CD14-positive monocyte (primary cell): ENCODE data around the gene INPP5F. TPM values are rescaled to one million over a fixed set of nuclear protein-coding genes. Genes with fewer than 3 reads are reported as not detected.

ENCODE experiments used
- DNase-seq, 3 donors: peaks; one replicate each; pipeline ENCODE4 v3.0.0-alpha.2; 2011 to 2022
- H2AFZ ChIP-seq: 2 replicates; pipeline ENCODE4 v1.6.0; 2012; ENCODE audit warnings: mild to moderate bottlenecking, low read depth, low read length, inconsistent platforms; ENCODE audit not compliant: insufficient read depth, poor library complexity, severe bottlenecking
- H3K27ac ChIP-seq, 2 donors: 1 replicate in 1 of 2; 2 replicates in 1 of 2; pipeline ENCODE4 v1.5.1; 2012 to 2013; ENCODE audit warnings: low read length in 2 of 2, control low read depth in 1 of 2, inconsistent platforms in 1 of 2, low read depth in 1 of 2, mild to moderate bottlenecking in 1 of 2
- H3K27me3 ChIP-seq, 2 donors: one replicate each; pipeline versions ENCODE4 v1.6.0 to v1.6.1; 2011 to 2013; ENCODE audit warnings: low read length in 2 of 2; ENCODE audit not compliant: control insufficient read depth in 2 of 2, insufficient read depth in 2 of 2
- H3K36me3 ChIP-seq, 2 donors: replicated peaks in 1 of 2; 1 replicate in 1 of 2; 2 replicates in 1 of 2; pipeline versions ENCODE4 v1.5.1 to v1.6.1; 2012 to 2013; ENCODE audit warnings: low read length in 2 of 2, control low read depth in 1 of 2, inconsistent platforms in 1 of 2, mild to moderate bottlenecking in 1 of 2; ENCODE audit not compliant: insufficient read depth in 2 of 2, control insufficient read depth in 1 of 2
- H3K4me1 ChIP-seq, 2 donors: 1 replicate in 1 of 2; 2 replicates in 1 of 2; pipeline versions ENCODE4 v1.5.1 to v1.6.1; 2012 to 2013; ENCODE audit warnings: low read length in 2 of 2, control low read depth in 1 of 2, inconsistent platforms in 1 of 2, mild to moderate bottlenecking in 1 of 2, moderate library complexity in 1 of 2; ENCODE audit not compliant: insufficient read depth in 2 of 2, control insufficient read depth in 1 of 2
- H3K4me2 ChIP-seq: replicated peaks from 2 replicates; pipeline ENCODE3; 2012; ENCODE audit warnings: low read length, moderate library complexity, mild to moderate bottlenecking; ENCODE audit not compliant: poor library complexity, severe bottlenecking; ENCODE audit errors: extremely low read depth
- H3K4me3 ChIP-seq, 3 experiments: fragments of 200-600 bp in 1 of 3; sonication (generic) in 1 of 3; replicated peaks in 1 of 3; 1 replicate in 2 of 3; 2 replicates in 1 of 3; pipeline ENCODE4 v1.5.1; 2011 to 2013; ENCODE audit warnings: low read length in 3 of 3, mild to moderate bottlenecking in 3 of 3, control low read depth in 2 of 3, low read depth in 2 of 3, inconsistent platforms in 1 of 3, moderate library complexity in 1 of 3
- H3K79me2 ChIP-seq: 2 replicates; pipeline ENCODE4 v1.6.0; 2012; ENCODE audit warnings: mild to moderate bottlenecking, control low read depth, inconsistent platforms, low read length, moderate library complexity; ENCODE audit not compliant: insufficient read depth
- H3K9ac ChIP-seq: 2 replicates; pipeline ENCODE4 v1.6.0; 2017; ENCODE audit warnings: low read length, mild to moderate bottlenecking; ENCODE audit not compliant: insufficient read depth, poor library complexity, severe bottlenecking
- H3K9me3 ChIP-seq, 2 donors: replicated peaks in 1 of 2; 1 replicate in 1 of 2; 2 replicates in 1 of 2; pipeline versions ENCODE4 v1.5.1 to v1.6.1; 2012 to 2013; ENCODE audit warnings: low read length in 2 of 2, control low read depth in 1 of 2; ENCODE audit not compliant: control insufficient read depth in 1 of 2, insufficient read depth in 1 of 2
- H4K20me1 ChIP-seq: 2 replicates; pipeline ENCODE4 v1.6.0; 2012; ENCODE audit warnings: mild to moderate bottlenecking, low read length, control low read depth, moderate library complexity; ENCODE audit not compliant: insufficient read depth
- H3K27ac Mint-ChIP-seq, 7 donors: one replicate each; pipeline ENCODE4 v1.8.0; 2020; ENCODE audit warnings: mild to moderate bottlenecking in 7 of 7, mixed read lengths in 7 of 7, moderate library complexity in 6 of 7, inconsistent platforms in 2 of 7
- H3K27me3 Mint-ChIP-seq, 3 donors: one replicate each; pipeline ENCODE4 v1.8.0; 2021 to 2022; ENCODE audit warnings: low read depth in 3 of 3, mild to moderate bottlenecking in 3 of 3, mixed read lengths in 3 of 3, moderate library complexity in 3 of 3, inconsistent platforms in 1 of 3
- H3K36me3 Mint-ChIP-seq, 2 donors: one replicate each; pipeline ENCODE4 v1.8.0; 2020; ENCODE audit warnings: mixed read lengths in 2 of 2, inconsistent platforms in 1 of 2, mild to moderate bottlenecking in 1 of 2
- H3K4me1 Mint-ChIP-seq: one replicate; pipeline ENCODE4 v1.8.0; 2020; ENCODE audit warnings: mild to moderate bottlenecking, mixed read lengths
- H3K4me3 Mint-ChIP-seq, 2 donors: one replicate each; pipeline ENCODE4 v1.8.0; 2020; ENCODE audit warnings: mild to moderate bottlenecking in 2 of 2, mixed read lengths in 2 of 2, moderate library complexity in 1 of 2
- H3K9me3 Mint-ChIP-seq, 7 donors: one replicate each; pipeline ENCODE4 v1.8.0; 2020 to 2022; ENCODE audit warnings: mixed read lengths in 7 of 7, mild to moderate bottlenecking in 6 of 7, moderate library complexity in 6 of 7, inconsistent platforms in 2 of 7
- CTCF ChIP-seq: fragments of 200-600 bp; IDR thresholded peaks from one replicate; pipeline ENCODE4 v1.8.0; 2022; ENCODE audit warnings: antibody characterized with exemption, mild to moderate bottlenecking
- WGBS: methylation state at CpG from one replicate; pipeline ENCODE4 v1.1.5; 2013; ENCODE audit warnings: missing lambda C conversion rate; ENCODE audit not compliant: insufficient coverage; 5-methylcytosine and 5-hydroxymethylcytosine counted together
- intact Hi-C, 2 donors: fragments of 100-400 bp; cut with micrococcal nuclease; formaldehyde crosslinking; loops; one replicate each; pipeline versions ENCODE4 v1.15.0 to v1.15.1; 2023
- polyA plus RNA-seq, 3 donors: library from polyadenylated mRNA; depleted of rRNA in 1 of 3; unstranded in 2 of 3; stranded (reverse) in 1 of 3; fragments of 300-500 nt in 2 of 3; fragments of >200 nt in 1 of 3; fragmentation: Illumina TruSeq in 2 of 3; gene quantifications; 1 replicate in 2 of 3; 2 replicates in 1 of 3; pipeline ENCODE4 v1.2.3, GENCODE V29; 2012 to 2021

Gene INPP5F
- polyA plus RNA-seq, 3 donors = 5.1 to 6.9 (median 5.4) TPM

GRCh38 chr10:119750391-119751230, 24.8 kb downstream of the INPP5F start:
- no peaks in the 10 kb centered on the region for H3K9me3 ChIP-seq
- no peak overlapping the region for H3K9ac ChIP-seq
- H3K27me3 ChIP-seq = no peaks in the 10 kb centered on the region
- DNase-seq = peak; percentile 44 to 70 (median 66)
- peaks cover 0 to 3% (median 1%) of the 10 kb centered on the region in 3 donors for H3K27me3 Mint-ChIP-seq
- H3K79me2 ChIP-seq = peaks cover 5% of the 10 kb centered on the region
- H3K4me1 Mint-ChIP-seq = peaks cover 3% of the 10 kb centered on the region
- no peak overlapping the region for H3K4me3 ChIP-seq
- no peaks in the 10 kb centered on the region for H3K4me1 ChIP-seq
- peaks cover 0 to 3% (median 0%) of the 10 kb centered on the region in 7 donors for H3K9me3 Mint-ChIP-seq
- WGBS = 14% methylated on average over 6 of the region's 9 CpGs
- no peaks in the 10 kb centered on the region for H4K20me1 ChIP-seq
- peaks cover 3 to 9% of the 10 kb centered on the region in 2 donors for H3K36me3 Mint-ChIP-seq
- no peak overlapping the region for H2AFZ ChIP-seq
- H3K27ac Mint-ChIP-seq = peak overlapping the region in 1 of 7 donors; percentile 30
- H3K4me3 Mint-ChIP-seq = no peak overlapping the region
- H3K4me2 ChIP-seq = no peak overlapping the region
- peaks cover 0 to 3% of the 10 kb centered on the region in 2 donors for H3K36me3 ChIP-seq
- H3K27ac ChIP-seq = no peak overlapping the region
- intact Hi-C loops = loop anchor here (2.0 to 10.0 kb wide), 4 partner anchors 37 to 584 kb away; no protein-coding TSS in a partner anchor
- TF ChIP-seq CTCF = peak; percentile 91

- no peaks in the 10 kb centered on the region for H3K9me3 ChIP-seq
- no peaks in the 10 kb centered on the region for H3K27me3 ChIP-seq
- H3K4me3 Mint-ChIP-seq = no peak overlapping the region
- intact Hi-C loops = loop anchor here (5.0 to 10.0 kb wide), 3 partner anchors 34 to 581 kb away; no protein-coding TSS in a partner anchor
- peaks cover 0 to 6% of the 10 kb centered on the region in 2 donors for H3K36me3 ChIP-seq
- no peak overlapping the region for H3K27ac ChIP-seq
- WGBS = 100% methylated on average over 1 of the region's 2 CpGs
- no peaks in the 10 kb centered on the region for H3K4me1 ChIP-seq
- TF ChIP-seq CTCF = no peak
- no peaks in the 10 kb centered on the region for H4K20me1 ChIP-seq
- no peak overlapping the region for H3K4me2 ChIP-seq
- peaks cover 9 to 12% of the 10 kb centered on the region in 2 donors for H3K36me3 Mint-ChIP-seq
- no peak for DNase-seq
- no peak overlapping the region for H3K4me3 ChIP-seq
- peaks cover 0 to 3% (median 0%) of the 10 kb centered on the region in 3 donors for H3K27me3 Mint-ChIP-seq
- peak overlapping the region in 1 of 7 donors; percentile 53 for H3K27ac Mint-ChIP-seq
- no peak overlapping the region for H3K9ac ChIP-seq
- peaks cover 3% of the 10 kb centered on the region for H3K4me1 Mint-ChIP-seq
- no peak overlapping the region for H2AFZ ChIP-seq
- H3K79me2 ChIP-seq = no peaks in the 10 kb centered on the region
- peaks cover 0 to under 1% (median 0%) of the 10 kb centered on the region in 7 donors for H3K9me3 Mint-ChIP-seq
Observed at GRCh38 chr10:119753309-119753708, 27.5 kb downstream of the INPP5F start.
